NCI-H2171 treated with DMSO at 0.1 percent for 48 hours (cell line): Measurements from ENCODE around the gene ASCC3.

Source experiments
- DNase-seq: peaks from one replicate; lab custom pipeline; 2025; lab: John Stamatoyannopoulos, UW

Gene ASCC3

DNA sequence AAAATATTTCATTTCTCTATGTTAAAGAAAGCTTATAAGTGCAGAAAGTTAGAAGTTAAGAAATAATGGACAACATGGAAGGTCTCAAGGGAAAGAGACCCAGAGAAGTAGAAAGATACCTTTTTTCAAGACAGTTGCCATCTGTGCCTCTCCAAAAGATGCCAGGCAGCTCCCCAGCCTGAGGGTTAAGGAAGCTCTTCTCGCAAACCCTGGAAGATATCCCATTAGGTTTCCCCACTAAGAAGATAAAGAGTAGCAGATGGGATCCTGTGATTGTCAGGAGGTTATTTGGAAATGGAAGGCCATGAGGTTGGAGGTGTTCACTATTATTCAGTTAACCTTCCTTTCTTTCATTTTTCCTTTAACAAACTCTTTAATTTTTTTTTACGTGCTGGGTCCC is 306.3 kb downstream of the ASCC3 start:
- peak; percentile 70 for DNase-seq

DNA sequence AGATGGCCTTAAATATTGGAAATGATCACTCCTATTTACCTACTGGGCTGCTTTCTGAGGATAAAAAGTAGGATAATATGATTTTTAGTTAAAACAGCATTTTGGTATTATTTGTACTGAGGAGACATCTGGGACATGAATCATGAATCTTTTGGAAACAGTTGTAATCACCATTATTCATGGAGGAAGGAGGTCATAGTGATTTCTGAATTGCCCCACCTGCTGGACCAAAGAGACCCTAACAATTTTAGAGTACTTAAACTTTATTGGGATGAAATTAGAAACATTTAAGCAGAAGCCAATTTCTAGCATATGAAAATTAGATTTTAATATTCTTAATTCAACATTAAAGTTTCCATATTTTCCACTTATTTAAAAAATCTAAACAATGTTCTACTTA is 308.0 kb downstream of the ASCC3 start:
- no peak for DNase-seq

DNA sequence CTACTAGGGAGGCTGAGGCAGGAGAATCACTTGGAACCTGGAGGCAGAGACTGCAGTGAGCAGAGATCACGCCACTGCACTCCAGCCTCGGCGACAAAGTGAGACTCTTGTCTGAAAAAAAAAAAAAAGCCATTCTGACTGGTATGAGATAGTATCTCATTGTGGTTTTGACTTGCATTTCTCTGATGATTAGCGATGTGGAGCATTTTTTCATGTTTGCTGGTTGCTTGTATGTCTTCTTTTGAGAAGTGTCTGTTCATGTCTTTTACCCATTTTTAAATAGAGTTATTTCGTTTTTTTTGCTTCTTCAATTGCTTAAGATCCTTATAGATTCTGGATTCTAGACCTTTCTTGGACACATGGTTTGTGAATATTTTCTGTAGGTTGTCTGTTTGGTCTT is 312.9 kb downstream of the ASCC3 start:
- no peak for DNase-seq

DNA sequence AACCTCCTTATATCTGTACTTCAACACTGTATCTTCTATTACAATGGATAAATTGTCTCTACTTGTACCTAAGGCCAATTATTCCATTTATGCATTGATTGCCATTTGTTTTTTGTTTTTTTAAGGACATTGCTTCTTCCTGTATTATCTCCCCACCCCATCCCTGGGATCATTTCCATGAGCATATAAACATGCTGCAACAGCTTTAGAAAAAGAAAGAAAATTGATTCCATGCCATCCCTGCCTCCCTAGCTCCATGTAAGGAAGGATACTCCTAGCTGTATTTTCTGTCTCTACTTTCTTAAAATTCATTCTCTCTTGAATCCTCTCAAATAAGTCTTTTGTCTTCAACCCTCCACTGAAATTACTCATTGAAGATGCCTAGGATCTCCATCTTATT is 314.6 kb downstream of the ASCC3 start:
- no peak for DNase-seq

DNA sequence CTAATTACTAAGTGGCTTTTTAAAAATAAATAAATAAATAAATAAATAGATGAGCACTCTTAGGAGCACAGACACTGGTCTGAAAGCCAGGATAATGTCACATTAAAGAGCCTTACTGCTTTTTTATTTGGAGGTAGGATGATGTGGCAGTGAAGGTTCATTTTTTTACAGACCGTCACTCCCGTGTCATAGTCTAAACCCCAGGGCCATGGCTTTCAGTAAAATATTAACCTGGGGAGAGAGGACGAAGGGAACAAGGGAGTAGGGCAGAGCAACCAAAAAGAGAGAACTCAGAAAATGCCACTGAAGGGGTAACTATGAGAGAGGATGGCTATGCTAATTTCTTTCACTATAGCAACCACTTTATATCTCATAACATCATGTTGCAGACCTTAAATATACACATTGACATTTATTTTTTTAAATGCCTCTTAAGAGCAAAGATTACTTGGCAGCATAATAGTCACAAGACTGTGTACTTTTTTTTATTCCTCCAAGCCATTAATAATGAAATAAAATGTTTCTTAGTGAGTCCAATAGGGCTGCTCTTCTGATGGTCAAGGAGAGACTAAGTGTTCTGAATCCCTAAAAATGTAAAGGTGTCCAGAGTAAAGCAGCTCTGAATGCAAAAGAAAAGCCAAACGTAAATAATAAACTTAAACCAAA is 315.6 kb downstream of the ASCC3 start:
- DNase-seq, result no peak

DNA sequence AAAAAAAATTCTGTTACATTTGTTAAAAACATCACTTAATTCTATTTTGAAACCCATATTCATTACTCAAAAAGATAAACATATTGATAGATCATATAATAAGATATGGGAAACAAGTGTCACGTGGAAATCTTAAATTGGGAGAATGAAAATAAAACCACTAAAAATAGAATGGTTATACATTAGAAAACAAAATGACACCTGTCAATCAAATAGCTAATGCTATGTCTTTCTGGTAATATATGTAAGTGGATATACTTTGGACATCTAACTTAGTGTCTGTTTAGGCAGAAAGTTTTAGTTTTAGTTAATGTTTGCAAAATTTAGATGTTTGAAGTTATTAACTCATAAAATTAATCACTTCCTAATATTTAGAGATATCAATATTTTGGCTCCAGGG is 321.3 kb downstream of the ASCC3 start:
- no peak for DNase-seq

DNA sequence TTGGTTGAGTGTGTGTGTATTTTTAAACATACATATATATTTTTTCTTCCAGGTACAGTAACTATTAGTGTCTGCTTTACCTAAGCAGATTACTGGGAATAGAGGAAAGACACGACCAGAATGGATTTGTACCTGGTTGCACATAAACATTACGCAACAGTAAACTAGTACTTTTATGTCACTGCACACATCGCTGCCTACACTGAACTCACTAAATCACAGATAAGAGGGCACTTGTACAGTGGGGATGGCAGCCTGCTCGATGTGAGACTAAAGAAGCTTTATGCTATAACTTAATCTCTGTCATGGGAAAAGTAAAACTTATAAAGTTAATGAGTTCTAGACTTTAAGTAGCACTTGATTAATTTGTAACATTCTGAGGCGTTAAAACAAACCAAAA is 326.9 kb downstream of the ASCC3 start:
- DNase-seq, result no peak

DNA sequence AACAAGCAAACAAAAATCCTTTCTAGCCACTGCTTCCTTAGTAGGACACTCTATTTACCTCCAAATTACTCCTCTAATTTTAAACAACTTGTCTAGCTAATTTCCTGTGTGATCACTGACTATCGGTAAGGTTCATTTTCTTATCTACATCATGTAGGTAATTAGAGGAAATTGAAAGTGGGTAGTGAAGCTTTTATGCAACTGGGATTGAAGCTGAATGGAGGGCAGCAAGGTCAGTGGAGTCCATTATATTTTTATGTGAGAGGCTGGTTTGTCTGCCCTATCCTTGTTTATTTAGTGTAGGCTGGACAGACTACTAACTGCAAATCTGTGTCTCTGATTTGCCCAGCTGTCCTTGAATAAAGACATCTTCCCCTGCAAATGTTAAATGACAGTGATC is 327.9 kb downstream of the ASCC3 start:
- DNase-seq, result no peak

DNA sequence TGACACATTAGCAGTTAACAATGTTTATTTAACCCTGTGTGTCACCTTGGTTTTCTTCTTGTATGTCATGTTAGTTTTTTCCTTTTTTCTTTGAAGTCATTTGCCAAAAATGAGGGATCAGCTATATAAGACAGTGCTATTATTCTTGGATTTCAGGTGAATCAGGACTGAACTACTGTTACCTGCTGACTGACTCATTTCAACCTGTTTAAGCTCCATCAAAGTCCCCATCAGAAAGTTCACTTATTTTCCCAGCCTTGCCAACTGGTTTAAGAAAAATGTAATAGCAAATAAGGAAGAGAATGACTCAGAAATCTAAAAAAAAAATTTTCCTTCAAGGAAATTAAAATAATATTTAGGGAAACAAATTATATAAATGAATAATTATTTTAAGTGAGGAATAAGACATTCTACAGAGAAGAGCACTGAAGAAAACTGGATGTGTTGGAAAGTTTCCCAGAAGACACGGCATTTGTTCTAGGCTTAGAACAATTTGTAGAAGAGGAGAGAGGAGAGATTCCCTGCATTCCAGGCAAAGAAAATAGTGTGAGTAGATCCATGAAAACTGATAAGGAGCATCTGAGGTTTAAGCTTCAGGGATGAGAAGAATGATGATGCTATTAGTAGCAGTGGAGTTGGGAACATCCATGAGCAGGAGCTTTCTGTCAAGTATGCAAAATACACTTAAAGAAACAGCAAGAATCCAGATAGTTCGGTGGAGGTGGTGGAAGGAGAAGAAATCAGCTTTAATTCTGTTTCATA is 331.5 kb downstream of the ASCC3 start:
- DNase-seq, result no peak

DNA sequence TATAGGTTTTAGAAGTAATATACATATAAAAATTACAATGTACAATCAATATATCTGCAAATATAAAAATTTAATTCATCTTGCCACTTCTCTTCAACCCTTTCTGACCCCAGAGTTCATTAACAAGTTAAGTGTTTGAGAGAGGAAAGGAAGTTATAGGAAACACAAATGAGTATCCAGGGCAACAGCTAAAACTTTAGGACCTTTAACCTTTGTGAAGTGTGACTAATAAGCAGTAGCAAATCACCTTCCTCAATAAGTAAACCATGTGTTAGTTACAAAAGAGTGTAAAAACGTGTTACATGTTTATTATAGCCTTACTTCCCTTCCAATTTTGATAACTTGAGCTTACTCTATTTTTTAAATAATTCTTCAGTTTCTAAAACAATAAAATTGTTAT is 343.0 kb downstream of the ASCC3 start:
- no peak for DNase-seq

DNA sequence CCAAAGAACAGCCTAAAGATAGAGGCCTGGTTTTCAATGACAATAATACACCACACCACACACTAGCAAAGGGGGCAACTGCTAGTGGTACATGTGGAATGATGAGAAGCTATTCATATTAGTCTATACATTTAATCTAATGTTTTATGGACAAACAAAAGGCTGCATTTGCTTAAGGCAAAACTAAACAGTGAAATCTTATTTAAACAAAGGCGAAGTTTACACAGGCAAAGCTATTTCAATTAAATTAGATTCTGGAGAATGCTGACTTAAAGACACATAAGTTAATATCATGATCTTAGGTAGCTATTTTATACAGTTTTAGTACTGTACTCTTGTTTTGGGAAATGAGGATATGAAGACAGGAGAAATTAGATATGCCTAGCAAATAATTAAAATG is 362.5 kb downstream of the ASCC3 start:
- no peak for DNase-seq

DNA sequence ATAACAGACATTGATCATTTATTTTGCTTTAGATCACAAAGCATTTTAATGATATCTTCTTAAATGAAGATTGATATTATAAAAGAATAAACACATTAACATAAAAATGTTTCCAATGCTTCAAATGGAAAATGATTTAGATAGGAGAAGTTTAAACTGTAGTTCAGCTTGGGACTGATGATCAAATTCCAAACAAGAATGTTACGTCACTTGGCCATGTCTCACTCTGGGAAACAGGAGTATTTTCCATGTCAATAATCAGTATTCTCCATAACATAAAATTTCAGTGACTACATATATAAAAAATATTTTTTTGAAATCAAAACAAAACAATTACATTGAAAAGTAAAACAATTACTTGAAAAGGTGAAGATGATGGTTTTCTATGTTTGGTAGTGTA is 363.5 kb downstream of the ASCC3 start:
- DNase-seq, result no peak

DNA sequence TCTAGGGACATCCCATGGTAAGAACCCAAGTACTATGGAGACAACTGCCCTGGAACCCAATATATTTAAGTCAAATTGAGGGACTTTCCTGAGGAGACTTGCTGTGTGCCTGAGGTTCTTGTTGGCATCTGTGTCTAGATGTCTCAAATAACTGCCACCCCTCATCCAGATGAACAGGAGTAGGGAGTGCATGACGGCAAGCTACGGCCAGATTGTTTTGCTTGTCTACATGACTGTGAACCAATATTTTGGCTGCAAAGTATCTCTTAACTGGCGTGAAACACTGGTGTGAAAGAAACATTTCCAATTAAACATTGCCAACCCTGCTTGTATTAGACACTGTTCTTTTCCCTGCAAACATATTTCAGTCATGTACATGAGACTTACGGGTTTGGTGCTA is 364.0 kb downstream of the ASCC3 start:
- no peak for DNase-seq

DNA sequence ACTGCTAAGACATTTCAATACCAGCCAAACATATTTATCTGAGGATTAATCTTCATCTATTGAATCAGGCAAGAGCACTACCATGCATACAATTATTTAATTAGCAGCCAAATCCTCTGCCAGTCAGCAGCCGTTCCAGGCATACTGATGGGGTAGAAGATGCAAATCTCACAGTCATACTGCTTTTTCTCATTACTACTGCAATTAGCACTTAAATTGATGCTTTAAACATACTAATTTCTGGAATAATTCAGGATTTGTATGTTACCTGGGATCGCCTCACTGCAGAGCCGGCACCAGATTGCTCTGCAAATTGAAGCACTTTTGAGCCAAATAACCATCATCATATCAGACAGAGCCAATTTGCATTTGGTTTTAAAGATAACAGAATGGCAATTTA is 366.5 kb downstream of the ASCC3 start:
- no peak for DNase-seq

DNA sequence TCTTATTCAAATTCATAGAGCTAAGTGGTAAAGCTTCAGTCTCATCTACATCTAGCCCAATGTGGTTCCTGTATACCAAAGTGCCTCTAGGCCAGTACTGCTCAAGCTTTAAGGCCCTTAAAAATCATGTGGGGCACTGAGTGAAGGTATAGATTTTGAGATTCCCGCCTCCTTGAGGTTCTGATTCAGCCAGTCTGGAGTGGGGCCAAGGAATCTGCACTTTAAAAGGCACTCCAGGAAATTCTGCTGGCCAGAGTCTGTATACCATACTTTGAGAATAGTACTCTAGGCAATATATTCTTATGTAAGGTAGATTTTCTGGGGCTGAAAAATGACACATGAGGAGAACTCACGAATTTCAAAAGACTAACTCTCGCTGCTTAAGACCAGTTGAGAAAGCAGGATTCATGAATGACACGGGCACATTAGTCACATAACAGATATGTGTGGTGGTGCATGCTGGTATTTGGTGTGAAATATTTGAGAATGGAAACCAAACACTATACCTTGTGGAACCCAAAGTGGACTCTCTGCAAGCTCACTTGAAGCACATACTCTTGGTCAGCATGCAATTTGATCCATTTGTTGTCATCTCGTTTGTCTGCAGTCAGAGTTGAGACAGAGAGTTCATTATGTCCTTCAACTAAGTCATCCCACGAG is 368.8 kb downstream of the ASCC3 start:
- no peak for DNase-seq

DNA sequence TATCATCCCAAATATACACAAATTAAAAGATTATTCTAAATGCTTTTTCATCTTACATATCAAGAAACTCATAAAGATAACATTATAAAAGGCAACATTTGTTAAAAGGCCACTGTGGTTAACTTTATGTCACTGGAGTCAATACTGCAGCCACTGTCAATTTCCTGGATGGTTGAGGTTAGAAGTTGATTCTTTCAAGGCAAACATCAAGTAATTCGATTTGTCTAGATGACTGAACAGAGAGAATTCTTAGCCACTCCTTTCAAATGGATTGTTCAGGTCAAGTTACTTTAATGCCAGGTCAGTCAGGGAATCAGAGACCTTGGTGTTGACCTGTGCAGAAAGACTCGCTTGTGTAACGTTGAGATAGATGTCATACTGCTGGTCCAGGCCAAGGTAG is 372.0 kb downstream of the ASCC3 start:
- no peak for DNase-seq

DNA sequence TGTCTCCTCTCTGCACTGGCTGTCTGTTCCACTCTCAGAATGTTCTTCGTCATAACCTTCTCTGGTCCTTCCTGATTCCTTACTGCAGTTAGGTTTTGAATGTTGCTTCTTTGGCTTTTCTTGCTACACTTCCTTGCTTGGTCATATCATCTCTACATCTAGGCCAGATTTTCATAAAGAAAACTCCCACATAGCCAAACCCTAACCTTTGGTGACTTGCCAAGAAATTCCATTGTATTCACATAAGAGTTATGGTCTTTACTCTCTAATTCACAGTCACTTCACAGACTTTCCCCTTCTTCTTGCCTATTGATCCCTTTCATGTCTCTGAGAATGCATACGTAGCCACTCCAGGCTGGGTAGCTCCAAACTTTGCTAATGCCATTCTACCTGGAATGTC is 374.5 kb downstream of the ASCC3 start:
- no peak for DNase-seq

DNA sequence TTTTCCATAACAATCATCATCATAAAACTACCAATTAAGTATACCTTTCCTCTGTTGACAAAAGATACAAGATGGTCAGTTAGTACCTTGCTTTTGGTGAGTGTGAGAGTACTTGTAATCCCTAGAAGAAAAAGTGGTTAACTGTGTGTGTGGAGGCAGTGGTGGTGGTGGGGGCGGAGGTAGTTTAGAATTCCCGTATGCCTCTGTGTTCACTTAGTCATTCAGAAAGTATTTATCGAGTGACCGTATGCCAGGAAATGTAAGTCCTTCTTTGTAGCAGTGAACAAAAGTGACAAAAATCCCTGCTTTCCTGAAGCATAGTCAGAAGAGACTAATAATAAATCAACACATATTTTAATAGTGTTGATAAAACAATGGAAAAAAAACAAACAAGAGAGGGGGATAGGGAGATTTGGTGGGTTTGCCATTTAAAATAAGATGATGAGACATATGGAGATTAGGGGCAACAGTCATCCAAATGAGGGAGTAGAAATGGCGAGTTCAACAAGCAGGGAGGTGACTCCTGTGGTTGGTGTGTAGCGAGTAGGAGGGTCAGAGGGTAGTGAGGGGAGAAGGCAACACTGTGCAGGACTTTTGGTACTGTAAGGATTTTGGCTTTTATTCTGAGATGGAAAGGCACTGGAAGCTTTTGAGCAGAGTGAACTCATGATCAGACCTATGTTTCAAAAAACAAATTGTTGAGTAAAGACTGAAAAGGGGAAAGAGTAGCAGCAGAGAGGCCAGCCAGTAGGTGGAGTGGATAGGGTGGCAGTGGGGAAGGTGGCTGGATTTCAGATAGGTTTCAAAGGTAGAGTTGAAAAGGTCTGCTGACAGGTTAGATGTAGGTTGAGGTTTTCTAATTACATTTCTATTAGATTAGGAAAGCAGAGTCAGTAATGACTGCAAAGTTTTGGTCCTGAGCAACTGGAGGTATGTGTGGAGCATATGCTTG is 376.1 kb downstream of the ASCC3 start:
- DNase-seq, result no peak

DNA sequence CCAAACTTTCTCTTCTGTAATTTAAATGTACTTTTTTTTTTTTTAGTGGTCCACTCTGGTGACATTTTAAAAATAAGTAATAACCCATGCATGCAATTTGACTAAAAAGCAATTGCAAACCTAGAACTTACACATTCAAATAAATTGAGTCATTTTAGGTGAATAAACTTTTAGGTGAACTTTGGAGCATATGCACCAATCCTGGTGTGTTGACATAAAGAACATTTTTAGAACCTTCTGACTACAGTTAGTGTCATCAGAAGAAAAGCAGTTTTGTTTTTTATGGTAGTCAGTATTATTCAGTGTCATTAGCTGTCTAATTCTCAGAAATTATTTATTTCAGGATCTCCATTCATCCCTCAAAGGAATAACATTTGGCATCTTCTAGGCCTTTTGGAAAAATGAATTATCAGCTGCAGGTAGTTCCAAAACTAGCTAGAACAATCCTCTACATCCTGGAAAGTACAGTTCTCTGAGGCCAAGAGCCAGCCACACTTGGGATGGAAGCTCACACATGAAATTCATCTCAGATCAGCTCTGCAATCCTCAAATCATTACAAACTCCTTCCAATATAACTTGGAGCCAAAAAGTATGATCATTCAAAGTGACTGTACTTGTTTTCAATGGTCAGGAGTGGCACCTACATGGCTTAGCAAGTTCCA is 378.0 kb downstream of the ASCC3 start:
- DNase-seq, result no peak

DNA sequence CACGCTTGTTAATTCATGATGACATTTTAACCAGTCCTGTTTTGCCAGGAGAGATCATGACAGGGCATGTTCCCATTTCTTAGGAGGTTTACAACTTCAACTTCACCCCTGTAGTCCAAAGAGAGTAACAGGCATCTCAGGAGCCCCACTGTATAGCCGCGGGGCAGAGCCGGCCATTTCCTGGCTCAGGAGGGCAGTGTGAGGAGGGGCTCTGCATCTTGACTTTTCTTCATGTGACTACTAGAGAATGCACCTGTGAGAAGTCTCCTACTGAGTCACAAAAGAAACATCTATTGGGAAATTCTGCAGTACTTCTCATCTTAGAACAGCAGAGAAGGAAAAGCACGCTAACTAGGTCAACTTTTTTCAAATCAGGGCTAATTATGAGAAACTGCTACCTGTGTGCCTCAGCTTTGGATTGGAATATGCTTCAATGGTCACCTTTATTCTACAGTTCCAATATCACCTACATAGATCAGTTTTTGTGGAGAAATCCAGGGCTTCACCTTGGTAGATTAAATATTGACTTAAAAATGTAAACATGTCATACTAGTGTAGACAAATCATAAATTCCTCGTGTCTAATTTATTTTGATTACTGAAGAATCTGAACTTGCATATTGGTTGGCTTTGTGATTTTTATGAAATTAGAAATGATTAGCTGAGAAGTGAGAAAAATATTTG is 387.8 kb downstream of the ASCC3 start:
- no peak for DNase-seq
